GM19438 (cell line): ENCODE measurements around the gene JPH3.

Experiments
- ATAC-seq: cut with Tn5 transposase; IDR thresholded peaks from one replicate; pipeline ENCODE4 v1.9.1; 2021; ENCODE audit warnings: low read depth; ENCODE audit not compliant: unreplicated experiment

JPH3 gene

DNA sequence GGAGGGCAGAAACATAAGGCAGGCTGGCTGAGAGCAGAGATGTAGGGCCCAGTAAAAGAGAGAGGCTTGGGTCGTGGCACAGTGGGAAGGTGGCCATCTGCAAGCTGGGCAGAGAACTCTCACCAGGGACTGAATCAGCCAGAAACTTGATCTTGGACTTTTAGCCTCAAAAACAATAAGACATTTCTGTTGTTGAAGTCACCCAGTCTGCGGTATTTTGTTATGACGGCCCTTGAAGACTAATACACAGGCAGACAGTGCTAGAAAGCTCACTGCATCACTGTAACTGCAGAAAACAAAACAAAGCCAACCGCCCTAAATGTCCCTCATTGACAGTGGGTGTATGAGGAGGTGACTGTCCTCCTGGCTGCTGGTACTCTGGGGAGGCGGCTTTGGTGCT lies 3.9 kb upstream of the JPH3 start:
- ATAC-seq: no peak

DNA sequence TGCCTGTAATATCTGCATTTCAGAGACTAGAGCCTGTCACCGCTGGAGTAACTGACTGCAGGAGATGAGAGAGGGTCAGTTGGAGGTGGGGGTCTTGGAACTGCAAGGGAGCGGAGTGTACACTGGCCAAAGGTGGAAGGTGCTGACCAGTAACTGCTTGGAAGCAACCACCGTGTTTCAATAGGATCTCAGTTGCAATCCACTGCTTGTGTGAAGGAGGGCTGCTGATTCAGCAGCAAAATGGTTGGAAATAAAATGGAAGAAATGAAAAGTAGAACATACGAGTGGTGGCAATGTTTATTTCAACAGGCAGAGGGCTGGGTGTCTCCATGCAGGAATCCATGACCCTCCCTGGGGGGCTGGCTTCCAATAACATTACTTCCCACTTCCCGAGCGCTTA lies 2.1 kb upstream of the JPH3 start:
- ATAC-seq: no peak

GRCh38 chr16:87601401-87601981 lies 817 bp upstream of the JPH3 start:
- ATAC-seq: no peak

GRCh38 chr16:87602821-87603683 lies 744 bp downstream of the JPH3 start:
- ATAC-seq: no peak

GRCh38 chr16:87603684-87604633 lies 1.7 kb downstream of the JPH3 start:
- ATAC-seq: no peak

- no peak for ATAC-seq
Observed at GRCh38 chr16:87604634-87605111, 2.4 kb downstream of the JPH3 start.

- ATAC-seq: no peak
Observed at GRCh38 chr16:87607223-87607622, 4.9 kb downstream of the JPH3 start.

GRCh38 chr16:87607871-87608270 lies 5.6 kb downstream of the JPH3 start:
- ATAC-seq: no peak

- ATAC-seq: no peak
Observed at GRCh38 chr16:87608400-87608985, 6.2 kb downstream of the JPH3 start.

- ATAC-seq: no peak
Observed at GRCh38 chr16:87610026-87610425, 7.7 kb downstream of the JPH3 start.

DNA sequence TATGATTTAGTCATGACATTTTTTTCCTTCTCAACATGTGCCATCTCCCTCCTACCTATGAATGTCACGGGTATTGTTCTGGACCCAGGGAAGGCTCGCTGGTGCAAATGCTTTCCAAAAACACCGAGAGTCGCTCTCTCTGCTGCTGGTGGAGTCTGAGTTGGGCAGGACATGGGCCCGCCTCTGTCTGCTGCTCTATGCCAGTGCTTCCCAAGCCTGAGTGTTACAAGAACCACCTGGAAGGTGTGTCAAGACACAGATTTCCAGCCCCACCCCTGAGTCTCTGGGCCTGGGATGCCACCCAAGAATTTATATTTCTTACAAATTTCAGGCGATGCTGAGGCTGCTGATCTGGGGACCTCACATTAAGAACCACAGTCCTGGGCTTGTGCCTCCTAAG lies 9.1 kb downstream of the JPH3 start:
- ATAC-seq: no peak

DNA sequence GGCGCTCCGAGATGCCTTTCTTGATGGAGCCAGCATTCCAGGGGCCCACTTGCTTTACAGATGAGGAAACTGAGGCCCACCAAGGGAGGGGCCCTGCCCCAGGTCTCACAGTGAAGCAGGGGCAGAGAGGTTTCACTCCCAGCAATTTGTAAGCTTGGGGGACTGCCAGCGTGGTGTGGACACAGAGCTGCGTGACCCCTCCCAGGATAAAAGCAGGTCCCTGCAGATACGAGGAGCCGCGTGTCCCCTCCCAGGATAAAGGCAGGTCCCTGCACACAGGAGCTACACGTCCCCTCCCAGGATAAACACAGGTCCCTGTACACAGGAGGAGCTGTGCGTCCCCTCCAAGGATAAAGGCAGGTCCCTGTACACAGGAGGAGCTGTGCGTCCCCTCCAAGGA lies 11.7 kb downstream of the JPH3 start:
- ATAC-seq: no peak

GRCh38 chr16:87615621-87616041 lies 13.3 kb downstream of the JPH3 start:
- no peak for ATAC-seq

DNA sequence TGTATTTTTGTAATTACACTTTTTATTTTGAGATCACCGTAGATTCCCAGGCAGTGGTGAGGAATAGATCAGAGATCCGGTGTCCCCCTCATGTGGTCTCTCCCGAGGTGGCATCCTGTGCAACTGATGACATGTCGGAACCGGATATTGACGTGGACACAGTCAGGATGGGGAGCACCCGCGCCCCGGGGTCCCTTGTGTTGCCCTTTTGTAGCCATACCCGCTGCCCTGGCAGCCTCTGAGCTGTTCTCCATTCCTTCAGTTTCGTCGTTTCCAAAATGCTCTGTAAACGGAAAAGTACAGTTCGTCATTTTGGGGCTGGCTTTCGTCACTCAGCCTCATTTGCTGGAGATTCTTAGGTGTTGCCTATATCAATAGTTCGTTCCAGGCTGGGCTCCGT lies 14.2 kb downstream of the JPH3 start:
- ATAC-seq: no peak

- ATAC-seq: no peak
Observed at GRCh38 chr16:87618216-87618615, 15.9 kb downstream of the JPH3 start.

- ATAC-seq: no peak
Observed at GRCh38 chr16:87619360-87620200, 17.3 kb downstream of the JPH3 start.

GRCh38 chr16:87620201-87620495 lies 17.8 kb downstream of the JPH3 start:
- no peak for ATAC-seq

- ATAC-seq: no peak
Observed at GRCh38 chr16:87621550-87621829, 19.2 kb downstream of the JPH3 start.

DNA sequence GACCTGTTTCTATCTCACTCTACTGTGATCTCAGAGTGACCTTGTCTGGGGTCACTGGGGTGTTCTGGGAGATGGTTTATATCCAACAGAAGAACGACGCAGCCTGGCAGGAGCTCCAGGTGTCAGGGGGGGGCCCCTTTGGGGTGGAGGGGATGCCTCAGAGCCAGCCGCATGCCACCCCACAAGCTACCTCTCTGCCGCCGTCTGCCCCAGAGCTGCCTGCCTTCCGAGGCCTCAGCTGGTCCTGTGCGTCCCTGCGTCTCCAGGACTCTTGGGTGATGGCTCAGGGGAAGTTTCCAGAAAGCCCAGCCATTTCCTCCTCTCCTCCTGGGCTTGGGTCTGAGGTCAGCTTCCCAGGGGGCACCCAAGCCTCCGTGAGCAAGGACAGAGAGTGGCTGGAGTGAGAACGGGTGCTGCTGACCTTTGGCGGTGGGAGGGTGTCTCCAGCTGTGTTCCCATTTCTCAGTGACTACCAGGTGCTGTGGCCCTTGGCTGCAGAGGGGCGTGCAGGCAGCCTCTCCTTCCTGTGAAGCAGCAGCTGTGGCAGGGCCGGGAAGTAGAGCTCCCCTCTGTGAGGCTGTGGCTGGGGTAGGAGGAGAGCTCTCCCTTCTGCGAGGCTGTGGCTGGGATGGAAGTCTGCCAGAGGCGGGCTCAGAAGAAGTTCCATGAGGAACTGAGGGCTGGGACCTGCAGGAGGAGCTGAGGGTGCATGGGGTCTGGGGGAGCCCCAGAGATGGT lies 19.8 kb downstream of the JPH3 start:
- ATAC-seq: no peak
